HCT116 (cell line): ENCODE measurements around the gene PEBP1. TPM values are rescaled to one million over a fixed set of nuclear protein-coding genes. Genes with fewer than 3 reads are reported as not detected.

Experiments
- ATAC-seq: fragments of 200-7000 bp; cut with Tn5 transposase; 2 replicates; pipeline ENCODE4 v1.9.1; 2020; ENCODE audit warnings: mild to moderate bottlenecking, moderate library complexity
- BruUV-seq: library from RNA; stranded (reverse); fragments of 400-500 nt; replicated peaks from 2 replicates; lab custom pipeline; 2021; lab: Mats Ljungman, UMichigan
- CTCF ChIA-PET: fragments of 300-600 bp; sonication (Branson Sonifier 250); formaldehyde crosslinking; loops from one replicate; lab custom pipeline; 2021; ENCODE audit warnings: antibody characterized with exemption; lab: Charles Lee
- POLR2A ChIA-PET: fragments of 300-600, 350-600 bp; sonication (Branson Sonifier 250); formaldehyde crosslinking; loops from one replicate; lab custom pipeline; 2021; ENCODE audit warnings: antibody characterized with exemption; lab: Charles Lee
- RAD21 ChIA-PET, 2 experiments: fragments of 300-600 bp; sonication (Branson Sonifier 250); formaldehyde crosslinking; loops; one replicate each; lab custom pipeline; 2023; ENCODE audit warnings: low total read pairs in 2 of 2; ENCODE audit not compliant: uncharacterized antibody in 2 of 2, unreplicated experiment in 2 of 2, low non-redundant PET in 1 of 2; lab: Charles Lee
- DNase-seq: peaks from one replicate; pipeline ENCODE4 v3.0.0-alpha.2; 2010; ENCODE audit warnings: low read depth, low spot score
- H2AFZ ChIP-seq: fragments of 200-600 bp; shearing (Covaris generic), sonication (generic); 2 replicates; pipeline ENCODE4 v1.6.1; 2017; ENCODE audit warnings: low read depth, mixed run types, mixed read lengths, antibody characterized with exemption, low read length; ENCODE audit not compliant: poor library complexity, severe bottlenecking
- H3K27ac ChIP-seq: 2 replicates; pipeline ENCODE4 v1.5.1; 2012; ENCODE audit warnings: low read depth, low read length
- H3K27me3 ChIP-seq: fragments of 200-600 bp; sonication (generic); 2 replicates; pipeline ENCODE4 v1.6.1; 2016; ENCODE audit warnings: mixed run types, low read length, mixed read lengths; ENCODE audit not compliant: insufficient read depth
- H3K36me3 ChIP-seq, 2 experiments: fragments of 200-500 bp in 1 of 2; fragments of 200-600 bp in 1 of 2; sonication (Bioruptor generic) in 1 of 2; sonication (generic) in 1 of 2; 2 replicates each; pipeline versions ENCODE4 v1.5.1 to v1.6.1; 2014 to 2016; ENCODE audit warnings: low read length in 2 of 2, inconsistent platforms in 1 of 2, mixed read lengths in 1 of 2, mixed run types in 1 of 2; ENCODE audit not compliant: insufficient read depth in 2 of 2, control insufficient read depth in 1 of 2
- H3K4me1 ChIP-seq, 2 experiments: fragments of 200-600 bp in 1 of 2; sonication (generic) in 1 of 2; 2 replicates each; pipeline versions ENCODE4 v1.5.1 to v1.6.1; 2012 to 2017; ENCODE audit warnings: low read length in 2 of 2, inconsistent platforms in 1 of 2, mild to moderate bottlenecking in 1 of 2, mixed read lengths in 1 of 2, mixed run types in 1 of 2, moderate library complexity in 1 of 2; ENCODE audit not compliant: insufficient read depth in 2 of 2, control insufficient read depth in 1 of 2
- H3K4me2 ChIP-seq: fragments of 200-600 bp; sonication (generic); 2 replicates; pipeline ENCODE4 v1.6.1; 2017; ENCODE audit warnings: mixed run types, low read length, mixed read lengths
- H3K4me3 ChIP-seq, 2 experiments: fragments of 200-600 bp in 1 of 2; sonication (generic) in 1 of 2; replicated peaks in 1 of 2; 2 replicates each; pipeline ENCODE4 v1.5.1; 2011 to 2016; ENCODE audit warnings: low read length in 2 of 2, control low read depth in 1 of 2, low read depth in 1 of 2, mild to moderate bottlenecking in 1 of 2, mixed read lengths in 1 of 2, mixed run types in 1 of 2
- H3K79me2 ChIP-seq: fragments of 200-600 bp; sonication (generic); 2 replicates; pipeline ENCODE4 v1.6.1; 2017; ENCODE audit warnings: mild to moderate bottlenecking, mixed run types, low read length, moderate library complexity, mixed read lengths; ENCODE audit not compliant: insufficient read depth
- H3K9ac ChIP-seq: fragments of 200-600 bp; sonication (generic); 2 replicates; pipeline ENCODE4 v1.6.1; 2016; ENCODE audit warnings: low read length, mixed read lengths
- H3K9me2 ChIP-seq: fragments of 200-600 bp; sonication (generic), shearing (Covaris generic); 2 replicates; pipeline ENCODE4 v1.6.1; 2017; ENCODE audit warnings: mixed run types, mild to moderate bottlenecking, moderate library complexity; ENCODE audit not compliant: insufficient read depth
- H3K9me3 ChIP-seq, 2 experiments: fragments of 200-500 bp in 1 of 2; fragments of 200-600 bp in 1 of 2; sonication (Bioruptor generic) in 1 of 2; sonication (generic) in 1 of 2; 2 replicates each; pipeline ENCODE4 v1.6.1; 2014 to 2017; ENCODE audit warnings: low read length in 2 of 2, mixed read lengths in 2 of 2, inconsistent platforms in 1 of 2, low read depth in 1 of 2, mild to moderate bottlenecking in 1 of 2, mixed run types in 1 of 2, moderate library complexity in 1 of 2; ENCODE audit not compliant: control insufficient read depth in 1 of 2, insufficient read depth in 1 of 2
- H4K20me1 ChIP-seq: fragments of 200-600 bp; sonication (generic), shearing (Covaris generic); 2 replicates; pipeline ENCODE4 v1.6.1; 2017; ENCODE audit warnings: mixed run types, mild to moderate bottlenecking, moderate library complexity; ENCODE audit not compliant: insufficient read depth
- CEBPB ChIP-seq: IDR thresholded peaks from 2 replicates; pipeline ENCODE4 v1.6.1; 2012; ENCODE audit warnings: low read depth
- CTCF ChIP-seq, 3 experiments: fragments of 200-600 bp in 1 of 3; sonication (generic) in 1 of 3; IDR thresholded peaks in 2 of 3; conservative IDR thresholded peaks in 1 of 3; 2 replicates each; pipeline ENCODE4 v1.5.1; 2012 to 2017; ENCODE audit warnings: low read depth in 2 of 3, low read length in 2 of 3, antibody characterized with exemption in 1 of 3, borderline replicate concordance in 1 of 3, control low read depth in 1 of 3, mild to moderate bottlenecking in 1 of 3, mixed read lengths in 1 of 3, mixed run types in 1 of 3, moderate library complexity in 1 of 3; ENCODE audit not compliant: insufficient read depth in 1 of 3
- EGR1 ChIP-seq: IDR thresholded peaks from 2 replicates; pipeline ENCODE4 v1.6.1; 2012; ENCODE audit warnings: low read depth
- ELF1 ChIP-seq: IDR thresholded peaks from 2 replicates; pipeline ENCODE4 v1.6.1; 2012; ENCODE audit warnings: low read depth, borderline replicate concordance
- EZH2 ChIP-seq: fragments of 200-600 bp; sonication (generic); IDR thresholded peaks from 2 replicates; pipeline ENCODE4 v1.6.1; 2017; ENCODE audit warnings: antibody characterized with exemption, mixed run types
- EZH2phosphoT487 ChIP-seq: fragments of 200-600 bp; IDR thresholded peaks from 2 replicates; pipeline ENCODE4 v1.6.1; 2018; ENCODE audit warnings: antibody characterized with exemption, borderline replicate concordance
- FOSL1 ChIP-seq: IDR thresholded peaks from 2 replicates; pipeline ENCODE4 v1.6.1; 2012; ENCODE audit warnings: low read depth
- POLR2A ChIP-seq: IDR thresholded peaks from 2 replicates; pipeline ENCODE4 v1.7.0; 2011; ENCODE audit warnings: borderline replicate concordance; ENCODE audit not compliant: insufficient read depth, insufficient read length; ENCODE audit errors: extremely low read depth
- SP1 ChIP-seq: IDR thresholded peaks from 2 replicates; pipeline ENCODE4 v1.6.1; 2012; ENCODE audit warnings: low read depth
- SRF ChIP-seq: IDR thresholded peaks from 2 replicates; pipeline ENCODE4 v1.6.1; 2012; ENCODE audit warnings: low read depth
- YY1 ChIP-seq: IDR thresholded peaks from 2 replicates; pipeline ENCODE4 v1.6.1; 2011; ENCODE audit warnings: low read length, low read depth, moderate library complexity, mild to moderate bottlenecking; ENCODE audit not compliant: insufficient replicate concordance; ENCODE audit errors: extremely low read depth
- ZNF274 ChIP-seq: fragments of 200-500 bp; sonication (Bioruptor generic); IDR thresholded peaks from 2 replicates; pipeline ENCODE4 v1.6.1; 2014; ENCODE audit warnings: mild to moderate bottlenecking, low read depth, low read length, inconsistent platforms
- intact Hi-C: fragments of 100-400 bp; cut with micrococcal nuclease; formaldehyde crosslinking; loops from 2 replicates; pipeline ENCODE4 v1.10.0; 2022
- total RNA-seq: library from RNA; stranded (reverse); gene quantifications from one replicate; pipeline ENCODE4 v1.2.1, GENCODE V29; 2021; ENCODE audit not compliant: unreplicated experiment
- TF ChIP-seq, protein P1 (sequence below): IDR thresholded peaks from 2 replicates; pipeline ENCODE4 v1.6.1; 2012
- TF ChIP-seq, protein P2 (sequence below): IDR thresholded peaks from 2 replicates; pipeline ENCODE4 v1.6.1; 2011; ENCODE audit warnings: mild to moderate bottlenecking, low read length, moderate library complexity; ENCODE audit not compliant: insufficient replicate concordance; ENCODE audit errors: extremely low read depth

PEBP1 gene
- total RNA-seq, 1 experiment from 2014 or later: 220 TPM

- Histone ChIP-seq H3K27me3 (no peaks in the 10 kb centered on the region), H3K4me1 (peaks cover 5 to 22% of the 10 kb centered on the region in 2 experiments; a peak in 3 of 4 replicates), H3K4me2 (no peak overlapping the region), H4K20me1 (no peaks in the 10 kb centered on the region), H3K79me2 (no peaks in the 10 kb centered on the region), H3K9ac (no peak overlapping the region), H3K9me2 (no peaks in the 10 kb centered on the region), H3K9me3 (no peaks in the 10 kb centered on the region), H3K4me3 (no peak overlapping the region), H3K36me3 (no peaks in the 10 kb centered on the region), H3K27ac (no peak overlapping the region), H2AFZ (no peak overlapping the region)
- ChIA-PET CTCF (interaction anchor here (3.0 kb wide), 1 partner anchor 12 kb away, joined by 12 read pairs; no protein-coding TSS in a partner anchor), RAD21 (no interaction called here), POLR2A (no interaction called here)
- BruUV-seq: no TSS peak
- ATAC-seq (no peak), DNase-seq (no peak)
- intact Hi-C loops: no loop called here
- TF ChIP-seq EZH2phosphoT487 (no peak), SP1 (no peak), EZH2 (no peak), POLR2A (no peak), EGR1 (no peak), CEBPB (no peak), ZNF274 (no peak)
- TF ChIP-seq, protein P1, sequence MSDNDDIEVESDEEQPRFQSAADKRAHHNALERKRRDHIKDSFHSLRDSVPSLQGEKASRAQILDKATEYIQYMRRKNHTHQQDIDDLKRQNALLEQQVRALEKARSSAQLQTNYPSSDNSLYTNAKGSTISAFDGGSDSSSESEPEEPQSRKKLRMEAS: no peak
Measured at GRCh38 chr12:118109088-118109487, 26.8 kb upstream of the PEBP1 start.

- Histone ChIP-seq H3K27ac (no peak overlapping the region), H3K9ac (no peak overlapping the region), H4K20me1 (no peaks in the 10 kb centered on the region), H3K4me1 (peaks cover 4 to 10% of the 10 kb centered on the region in 2 experiments; a peak in 3 of 4 replicates), H3K79me2 (no peaks in the 10 kb centered on the region), H2AFZ (no peak overlapping the region), H3K27me3 (no peaks in the 10 kb centered on the region), H3K4me3 (no peak overlapping the region), H3K36me3 (no peaks in the 10 kb centered on the region), H3K4me2 (no peak overlapping the region), H3K9me3 (no peaks in the 10 kb centered on the region), H3K9me2 (no peaks in the 10 kb centered on the region)
- ATAC-seq (no peak), DNase-seq (no peak)
- POLR2A ChIA-PET: no interaction called here
- RAD21 ChIA-PET: no interaction called here
- no peak for TF ChIP-seq ELF1
- no peak for TF ChIP-seq SRF
- TF ChIP-seq, protein P2, sequence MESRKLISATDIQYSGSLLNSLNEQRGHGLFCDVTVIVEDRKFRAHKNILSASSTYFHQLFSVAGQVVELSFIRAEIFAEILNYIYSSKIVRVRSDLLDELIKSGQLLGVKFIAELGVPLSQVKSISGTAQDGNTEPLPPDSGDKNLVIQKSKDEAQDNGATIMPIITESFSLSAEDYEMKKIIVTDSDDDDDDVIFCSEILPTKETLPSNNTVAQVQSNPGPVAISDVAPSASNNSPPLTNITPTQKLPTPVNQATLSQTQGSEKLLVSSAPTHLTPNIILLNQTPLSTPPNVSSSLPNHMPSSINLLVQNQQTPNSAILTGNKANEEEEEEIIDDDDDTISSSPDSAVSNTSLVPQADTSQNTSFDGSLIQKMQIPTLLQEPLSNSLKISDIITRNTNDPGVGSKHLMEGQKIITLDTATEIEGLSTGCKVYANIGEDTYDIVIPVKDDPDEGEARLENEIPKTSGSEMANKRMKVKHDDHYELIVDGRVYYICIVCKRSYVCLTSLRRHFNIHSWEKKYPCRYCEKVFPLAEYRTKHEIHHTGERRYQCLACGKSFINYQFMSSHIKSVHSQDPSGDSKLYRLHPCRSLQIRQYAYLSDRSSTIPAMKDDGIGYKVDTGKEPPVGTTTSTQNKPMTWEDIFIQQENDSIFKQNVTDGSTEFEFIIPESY: no peak
- no peak for TF ChIP-seq YY1
- TF ChIP-seq CTCF (IDR thresholded peaks at IDR 0.05 in 2 of 3, conservative IDR thresholded peaks at IDR 0.05 in 1 of 3; ENCODE audit: borderline replicate concordance in 1 of 3, insufficient read depth in 1 of 3, low read depth in 2 of 3, low read length in 2 of 3): no peak
- no peak for TF ChIP-seq EZH2phosphoT487
- no peak for TF ChIP-seq FOSL1
- intact Hi-C loops: no loop called here
- CTCF ChIA-PET: interaction anchor here (0.6 to 4.0 kb wide), 2 partner anchors 160 to 257 kb away, joined by 5 to 62 read pairs; partner anchors contain the start of gene SUDS3
- BruUV-seq: no TSS peak
Measured at GRCh38 chr12:118119449-118119879, 16.5 kb upstream of the PEBP1 start.
